CD4-positive, CD25-positive, alpha-beta regulatory T cell (primary cell): ENCODE results near the gene PCBP2. TPM values are rescaled to one million over a fixed set of nuclear protein-coding genes. Genes with fewer than 3 reads are reported as not detected.

Experiments used
- ATAC-seq, 2 donors: fragments of 150-1000 bp; cut with Tn5 transposase; one replicate each; pipeline ENCODE4 v1.10.0; 2021; ENCODE audit warnings: low read depth in 2 of 2, moderate number of reproducible peaks in 2 of 2, moderate library complexity in 1 of 2
- DNase-seq, 3 donors: peaks; one replicate each; pipeline versions ENCODE4 v3.0.0 to v3.0.0-alpha.2; 2012 to 2022; ENCODE audit warnings: mixed read lengths in 1 of 3
- H3K27ac ChIP-seq: one replicate; pipeline ENCODE4 v1.7.0; 2013; ENCODE audit warnings: mild to moderate bottlenecking, low read length; ENCODE audit not compliant: insufficient read depth, poor library complexity, severe bottlenecking
- H3K27me3 ChIP-seq: one replicate; pipeline ENCODE4 v1.7.0; 2013; ENCODE audit warnings: low read length; ENCODE audit not compliant: control insufficient read depth, insufficient read depth
- H3K36me3 ChIP-seq: one replicate; pipeline ENCODE4 v1.7.0; 2013; ENCODE audit warnings: mild to moderate bottlenecking, low read length, moderate library complexity; ENCODE audit not compliant: control insufficient read depth, insufficient read depth
- H3K4me1 ChIP-seq: 2 replicates; pipeline ENCODE4 v1.7.0; 2013; ENCODE audit warnings: mild to moderate bottlenecking, low read length; ENCODE audit not compliant: insufficient read depth, control insufficient read depth, poor library complexity, severe bottlenecking
- H3K4me3 ChIP-seq: one replicate; pipeline ENCODE4 v1.7.0; 2013; ENCODE audit warnings: low read depth, mild to moderate bottlenecking, low read length, moderate library complexity
- H3K9me3 ChIP-seq, 2 experiments: 1 replicate in 1 of 2; 2 replicates in 1 of 2; pipeline ENCODE4 v1.7.0; 2013; ENCODE audit warnings: low read length in 2 of 2, mild to moderate bottlenecking in 1 of 2, moderate library complexity in 1 of 2; ENCODE audit not compliant: control insufficient read depth in 2 of 2
- H3K27ac Mint-ChIP-seq, 3 donors: one replicate each; pipeline ENCODE4 v1.8.0; 2020 to 2022; ENCODE audit warnings: mild to moderate bottlenecking in 3 of 3, mixed read lengths in 3 of 3, moderate library complexity in 2 of 3
- H3K27me3 Mint-ChIP-seq: one replicate; pipeline ENCODE4 v1.8.0; 2022; ENCODE audit warnings: mild to moderate bottlenecking, mixed read lengths
- H3K36me3 Mint-ChIP-seq: one replicate; pipeline ENCODE4 v1.8.0; 2020; ENCODE audit warnings: mixed read lengths
- H3K4me1 Mint-ChIP-seq, 4 donors: one replicate each; pipeline ENCODE4 v1.8.0; 2020 to 2022; ENCODE audit warnings: mixed read lengths in 4 of 4, mild to moderate bottlenecking in 1 of 4
- H3K4me3 Mint-ChIP-seq, 4 donors: one replicate each; pipeline ENCODE4 v1.8.0; 2020 to 2022; ENCODE audit warnings: mild to moderate bottlenecking in 4 of 4, mixed read lengths in 4 of 4, moderate library complexity in 3 of 4
- H3K9me3 Mint-ChIP-seq, 7 donors: one replicate each; pipeline ENCODE4 v1.8.0; 2020 to 2022; ENCODE audit warnings: mixed read lengths in 7 of 7, mild to moderate bottlenecking in 3 of 7, moderate library complexity in 2 of 7
- polyA plus RNA-seq, 4 donors: library from polyadenylated mRNA; unstranded; fragments of 300-500 nt; fragmentation: Illumina TruSeq; gene quantifications; one replicate each; pipeline ENCODE4 v1.2.3, GENCODE V29; 2021
- total RNA-seq: library from RNA; stranded (reverse); gene quantifications from one replicate; pipeline ENCODE4 v1.2.3, GENCODE V29; 2022

The PCBP2 gene
- total and polyA plus RNA-seq, 5 donors from 2014 or later = 113 to 931 (median 136) TPM

- Histone ChIP-seq H3K4me3 (no peak overlapping the region), H3K27ac (no peak overlapping the region), H3K36me3 (peaks cover 47% of the 10 kb centered on the region), H3K27me3 (no peaks in the 10 kb centered on the region), H3K4me1 (peaks cover 7% of the 10 kb centered on the region), H3K9me3 (no peaks in the 10 kb centered on the region)
- peak overlapping the region in 1 of 3 donors; percentile 32 for H3K27ac Mint-ChIP-seq
- H3K9me3 Mint-ChIP-seq = no peaks in the 10 kb centered on the region
- ATAC-seq = no peak
- H3K4me3 Mint-ChIP-seq = no peak overlapping the region
- peaks cover 22% of the 10 kb centered on the region for H3K36me3 Mint-ChIP-seq
- H3K4me1 Mint-ChIP-seq = peaks cover 3 to 10% (median 9%) of the 10 kb centered on the region in 4 donors
- DNase-seq = no peak
- no peaks in the 10 kb centered on the region for H3K27me3 Mint-ChIP-seq
These were observed 58.4 kb downstream of the PCBP2 start for GRCh38 chr12:53510181-53510812.

- ATAC-seq (no peak), DNase-seq (no peak)
- Mint-ChIP-seq H3K27me3 (no peaks in the 10 kb centered on the region), H3K4me3 (no peak overlapping the region), H3K27ac (peak overlapping the region in 1 of 3 donors; percentile 69), H3K9me3 (no peaks in the 10 kb centered on the region), H3K36me3 (peaks cover 32% of the 10 kb centered on the region), H3K4me1 (peaks cover 0 to 4% (median 2%) of the 10 kb centered on the region in 4 donors)
- Histone ChIP-seq H3K4me3 (no peak overlapping the region), H3K27me3 (no peaks in the 10 kb centered on the region), H3K9me3 (no peaks in the 10 kb centered on the region), H3K36me3 (peaks cover 53% of the 10 kb centered on the region), H3K4me1 (peaks cover under 1% of the 10 kb centered on the region), H3K27ac (no peak overlapping the region)
These were observed 62.0 kb downstream of the PCBP2 start for GRCh38 chr12:53513712-53514410.

- H3K4me3 Mint-ChIP-seq = no peak overlapping the region
- ATAC-seq (no peak), DNase-seq (no peak)
- Histone ChIP-seq H3K36me3 (peaks cover 61% of the 10 kb centered on the region), H3K27ac (no peak overlapping the region), H3K27me3 (no peaks in the 10 kb centered on the region), H3K4me3 (no peak overlapping the region), H3K4me1 (no peaks in the 10 kb centered on the region), H3K9me3 (no peaks in the 10 kb centered on the region)
- H3K4me1 Mint-ChIP-seq = peaks cover 0 to 4% (median 0%) of the 10 kb centered on the region in 4 donors
- H3K27me3 Mint-ChIP-seq = no peaks in the 10 kb centered on the region
- H3K27ac Mint-ChIP-seq = peak overlapping the region in 2 of 3 donors; percentile 4 to 45
- H3K36me3 Mint-ChIP-seq = peaks cover 32% of the 10 kb centered on the region
- no peaks in the 10 kb centered on the region for H3K9me3 Mint-ChIP-seq
These were observed 62.9 kb downstream of the PCBP2 start for GRCh38 chr12:53514628-53515290.

GRCh38 chr12:53515291-53515680 lies 63.4 kb downstream of the PCBP2 start:
- peaks cover 65% of the 10 kb centered on the region for H3K36me3 ChIP-seq
- Mint-ChIP-seq H3K4me1 (peaks cover 0 to 4% (median 0%) of the 10 kb centered on the region in 4 donors), H3K27me3 (no peaks in the 10 kb centered on the region), H3K27ac (peak overlapping the region in 2 of 3 donors; percentile 4 to 45), H3K36me3 (peaks cover 35% of the 10 kb centered on the region), H3K9me3 (no peaks in the 10 kb centered on the region), H3K4me3 (no peak overlapping the region)
- H3K9me3 ChIP-seq = no peaks in the 10 kb centered on the region
- no peak overlapping the region for H3K4me3 ChIP-seq
- ATAC-seq (no peak), DNase-seq (no peak)
- no peak overlapping the region for H3K27ac ChIP-seq
- no peaks in the 10 kb centered on the region for H3K27me3 ChIP-seq
- no peaks in the 10 kb centered on the region for H3K4me1 ChIP-seq

- Histone ChIP-seq H3K27me3 (no peaks in the 10 kb centered on the region), H3K9me3 (no peaks in the 10 kb centered on the region), H3K27ac (no peak overlapping the region), H3K4me1 (no peaks in the 10 kb centered on the region), H3K4me3 (no peak overlapping the region), H3K36me3 (peaks cover 75% of the 10 kb centered on the region)
- Mint-ChIP-seq H3K27me3 (no peaks in the 10 kb centered on the region), H3K9me3 (no peaks in the 10 kb centered on the region), H3K27ac (peak overlapping the region in 2 of 3 donors; percentile 55 to 69), H3K36me3 (peaks cover 41% of the 10 kb centered on the region), H3K4me1 (no peaks in the 10 kb centered on the region), H3K4me3 (no peak overlapping the region)
- DNase-seq (no peak), ATAC-seq (no peak)
These were observed 65.0 kb downstream of the PCBP2 start for GRCh38 chr12:53516758-53517455.

DNA sequence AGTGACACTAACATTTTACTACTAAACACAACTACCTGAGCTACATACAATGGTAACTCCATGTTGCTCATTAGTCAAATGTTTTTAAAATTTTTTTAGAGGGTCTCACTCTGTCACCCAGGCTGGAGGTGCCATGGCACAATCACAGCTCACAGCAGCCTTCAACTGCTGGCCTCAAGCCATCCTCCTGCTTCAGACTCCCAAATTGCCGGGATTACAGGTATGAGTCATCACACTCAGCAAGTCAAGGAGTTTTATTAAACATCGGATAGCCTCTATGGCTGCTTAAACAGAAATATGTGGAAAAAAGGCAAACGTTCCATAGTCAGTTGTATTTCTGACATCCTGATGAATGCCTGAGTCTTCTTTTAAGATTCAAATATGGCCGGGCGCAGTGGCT lies 66.5 kb downstream of the PCBP2 start:
- Histone ChIP-seq H3K4me1 (no peaks in the 10 kb centered on the region), H3K27ac (no peak overlapping the region), H3K4me3 (no peak overlapping the region), H3K27me3 (no peaks in the 10 kb centered on the region), H3K9me3 (no peaks in the 10 kb centered on the region), H3K36me3 (peaks cover 80% of the 10 kb centered on the region)
- Mint-ChIP-seq H3K4me1 (no peaks in the 10 kb centered on the region), H3K27ac (no peak overlapping the region), H3K9me3 (no peaks in the 10 kb centered on the region), H3K36me3 (peaks cover 48% of the 10 kb centered on the region), H3K27me3 (no peaks in the 10 kb centered on the region), H3K4me3 (no peak overlapping the region)
- DNase-seq (no peak), ATAC-seq (no peak)

- H3K4me1 Mint-ChIP-seq = no peaks in the 10 kb centered on the region
- H3K36me3 ChIP-seq = peaks cover 66% of the 10 kb centered on the region
- ATAC-seq (no peak), DNase-seq (no peak)
- H3K4me3 ChIP-seq = no peak overlapping the region
- no peaks in the 10 kb centered on the region for H3K9me3 ChIP-seq
- H3K4me3 Mint-ChIP-seq = no peak overlapping the region
- no peaks in the 10 kb centered on the region for H3K9me3 Mint-ChIP-seq
- no peak overlapping the region for H3K27ac Mint-ChIP-seq
- no peaks in the 10 kb centered on the region for H3K27me3 ChIP-seq
- H3K27ac ChIP-seq = no peak overlapping the region
- no peaks in the 10 kb centered on the region for H3K27me3 Mint-ChIP-seq
- H3K36me3 Mint-ChIP-seq = peaks cover 33% of the 10 kb centered on the region
- H3K4me1 ChIP-seq = no peaks in the 10 kb centered on the region
These were observed 71.2 kb downstream of the PCBP2 start for GRCh38 chr12:53523131-53523530.
